T-helper 17 cell (primary cell): ENCODE measurements around the gene RNF14. TPM values are rescaled to one million over a fixed set of nuclear protein-coding genes. Genes with fewer than 3 reads are reported as not detected.
"Not testable (repeated sequence)": the region's sequence is repeated elsewhere in the genome, so short reads cannot be mapped to it uniquely, and the experiment has no call there.

Experiments used
- ATAC-seq: fragments of 150-1000 bp; cut with Tn5 transposase; 2 replicates; pipeline ENCODE4 v1.10.0; 2021; ENCODE audit warnings: mild to moderate bottlenecking, moderate library complexity
- DNase-seq, 3 donors: peaks; one replicate each; pipeline versions ENCODE4 v3.0.0 to v3.0.0-alpha.2; 2020 to 2021
- H3K9me3 ChIP-seq: one replicate; pipeline ENCODE4 v1.7.0; 2013; ENCODE audit warnings: low read length, mild to moderate bottlenecking; ENCODE audit not compliant: control insufficient read depth, poor library complexity, severe bottlenecking
- H3K27ac Mint-ChIP-seq: one replicate; pipeline ENCODE4 v1.8.0; 2022; ENCODE audit warnings: mild to moderate bottlenecking, moderate library complexity, mixed read lengths
- H3K27me3 Mint-ChIP-seq: one replicate; pipeline ENCODE4 v1.8.0; 2022; ENCODE audit warnings: mixed read lengths
- H3K36me3 Mint-ChIP-seq: one replicate; pipeline ENCODE4 v1.8.0; 2022; ENCODE audit warnings: low read depth, mixed read lengths
- H3K4me1 Mint-ChIP-seq: one replicate; pipeline ENCODE4 v1.8.0; 2022; ENCODE audit warnings: mild to moderate bottlenecking, mixed read lengths
- H3K4me3 Mint-ChIP-seq: one replicate; pipeline ENCODE4 v1.8.0; 2022; ENCODE audit warnings: mild to moderate bottlenecking, moderate library complexity, mixed read lengths
- total RNA-seq, 4 donors: library from RNA in 2 of 4; stranded (reverse) in 2 of 4; gene quantifications; one replicate each; pipeline ENCODE4 v1.2.3 and lab custom pipeline; 2022 to 2026

The RNF14 gene
- total RNA-seq, result 10 to 100 TPM; 16.5 to 18.7 TPM
- total RNA-seq (lab: John Stamatoyannopoulos, UW), result 26.5 to 48.6 reads per million in 2 donors

GRCh38 chr5:141968914-141969608, at the start of gene RNF14:
RNF14 (plus strand) TSS chr5:141969105; CDS start chr5:141973589, 4,484 bp downstream.
- Mint-ChIP-seq H3K4me1 (peaks cover 34% of the 10 kb centered on the region), H3K36me3 (peaks cover 2% of the 10 kb centered on the region), H3K27ac (peak within 1 kb of the TSS; percentile 96), H3K4me3 (peak within 1 kb of the TSS; percentile 98), H3K27me3 (no peaks in the 10 kb centered on the region)
- DNase-seq, result peak; percentile 90 to 93 (median 91)
- peak; percentile 98 for ATAC-seq
- no peaks in the 10 kb centered on the region for H3K9me3 ChIP-seq

- ATAC-seq (no peak), DNase-seq (no peak)
- H3K4me1 Mint-ChIP-seq, result peaks cover 20% of the 10 kb centered on the region
- H3K9me3 ChIP-seq, result no peaks in the 10 kb centered on the region
- peaks cover 37% of the 10 kb centered on the region for H3K27me3 Mint-ChIP-seq
- H3K4me3 Mint-ChIP-seq, result no peak overlapping the region
- no peak overlapping the region for H3K27ac Mint-ChIP-seq
- peaks cover 11% of the 10 kb centered on the region for H3K36me3 Mint-ChIP-seq
Measured at GRCh38 chr5:141919218-141920119, 49.4 kb upstream of the RNF14 start.

- Mint-ChIP-seq H3K4me1 (peaks cover 22% of the 10 kb centered on the region), H3K4me3 (no peak overlapping the region), H3K36me3 (peaks cover 8% of the 10 kb centered on the region), H3K27me3 (peaks cover 24% of the 10 kb centered on the region), H3K27ac (peak overlapping the region; percentile 80)
- DNase-seq (no peak), ATAC-seq (no peak)
- no peaks in the 10 kb centered on the region for H3K9me3 ChIP-seq
Measured at GRCh38 chr5:141920771-141921170, 48.1 kb upstream of the RNF14 start.

GRCh38 chr5:141922827-141923447, 46.0 kb upstream of the RNF14 start:
- H3K27me3 Mint-ChIP-seq, ATAC-seq, DNase-seq, H3K9me3 ChIP-seq, H3K36me3 Mint-ChIP-seq: not testable (repeated sequence)
- peak overlapping the region; percentile 98 for H3K27ac Mint-ChIP-seq
- H3K4me3 Mint-ChIP-seq, result peak overlapping the region; percentile 92
- H3K4me1 Mint-ChIP-seq, result peaks cover 31% of the 10 kb centered on the region

GRCh38 chr5:141923448-141924313, 45.2 kb upstream of the RNF14 start, which contains the start of gene DELE1:
DELE1 (plus strand) TSS chr5:141923871; CDS start chr5:141923942, 71 bp downstream.
- no peaks in the 10 kb centered on the region for H3K27me3 Mint-ChIP-seq
- no peaks in the 10 kb centered on the region for H3K9me3 ChIP-seq
- peak; percentile 95 for ATAC-seq
- H3K4me3 Mint-ChIP-seq, result peak within 1 kb of the TSS; percentile 92
- H3K27ac Mint-ChIP-seq, result peak within 1 kb of the TSS; percentile 98
- H3K36me3 Mint-ChIP-seq, result peaks cover 4% of the 10 kb centered on the region
- peak; percentile 79 to 81 (median 80) for DNase-seq
- H3K4me1 Mint-ChIP-seq, result peaks cover 35% of the 10 kb centered on the region

- H3K27ac Mint-ChIP-seq, result no peak overlapping the region
- H3K4me1 Mint-ChIP-seq, result peaks cover 37% of the 10 kb centered on the region
- no peak overlapping the region for H3K4me3 Mint-ChIP-seq
- H3K36me3 Mint-ChIP-seq, result peaks cover 13% of the 10 kb centered on the region
- ATAC-seq (no peak), DNase-seq (no peak)
- no peaks in the 10 kb centered on the region for H3K27me3 Mint-ChIP-seq
- H3K9me3 ChIP-seq, result no peaks in the 10 kb centered on the region
Measured at GRCh38 chr5:141926434-141926833, 42.5 kb upstream of the RNF14 start.

- H3K27ac Mint-ChIP-seq, result peak overlapping the region; percentile 67
- no peak for ATAC-seq
- H3K9me3 ChIP-seq, result no peaks in the 10 kb centered on the region
Measured at GRCh38 chr5:141928051-141928450, 40.9 kb upstream of the RNF14 start.

GRCh38 chr5:141929398-141930058, 39.4 kb upstream of the RNF14 start:
- Mint-ChIP-seq H3K27ac (peak overlapping the region; percentile 67), H3K36me3 (peaks cover 14% of the 10 kb centered on the region), H3K4me3 (no peak overlapping the region), H3K4me1 (peaks cover 26% of the 10 kb centered on the region), H3K27me3 (no peaks in the 10 kb centered on the region)
- DNase-seq (no peak), ATAC-seq (no peak)
- H3K9me3 ChIP-seq, result no peaks in the 10 kb centered on the region

More at GRCh38 chr5:141928051-141928450, 40.9 kb upstream of the RNF14 start:
- Mint-ChIP-seq H3K4me3 (no peak overlapping the region), H3K36me3 (peaks cover 16% of the 10 kb centered on the region), H3K27me3 (no peaks in the 10 kb centered on the region), H3K4me1 (peaks cover 35% of the 10 kb centered on the region)
- DNase-seq, result no peak

GRCh38 chr5:141931694-141932093, 37.2 kb upstream of the RNF14 start:
- H3K4me3 Mint-ChIP-seq, result no peak overlapping the region

GRCh38 chr5:141933151-141933550, 35.8 kb upstream of the RNF14 start:
- DNase-seq (no peak), ATAC-seq (no peak)
- Mint-ChIP-seq H3K27ac (no peak overlapping the region), H3K4me1 (peaks cover 14% of the 10 kb centered on the region), H3K4me3 (no peak overlapping the region), H3K36me3 (peaks cover 16% of the 10 kb centered on the region), H3K27me3 (no peaks in the 10 kb centered on the region)
- no peaks in the 10 kb centered on the region for H3K9me3 ChIP-seq

More at GRCh38 chr5:141931694-141932093, 37.2 kb upstream of the RNF14 start:
- no peak for ATAC-seq
- Mint-ChIP-seq H3K27me3 (no peaks in the 10 kb centered on the region), H3K27ac (peak overlapping the region; percentile 73), H3K4me1 (peaks cover 24% of the 10 kb centered on the region), H3K36me3 (peaks cover 16% of the 10 kb centered on the region)
- no peaks in the 10 kb centered on the region for H3K9me3 ChIP-seq
- no peak for DNase-seq

GRCh38 chr5:141934099-141934844, 34.6 kb upstream of the RNF14 start:
- peaks cover 14% of the 10 kb centered on the region for H3K36me3 Mint-ChIP-seq
- no peak for DNase-seq
- no peaks in the 10 kb centered on the region for H3K27me3 Mint-ChIP-seq
- no peak overlapping the region for H3K27ac Mint-ChIP-seq
- no peaks in the 10 kb centered on the region for H3K9me3 ChIP-seq
- H3K4me1 Mint-ChIP-seq, result peaks cover 11% of the 10 kb centered on the region
- no peak for ATAC-seq
- H3K4me3 Mint-ChIP-seq, result no peak overlapping the region
